LoVo (cell line): ENCODE results near the gene REST.
"Not testable (repeated sequence)": the region's sequence is repeated elsewhere in the genome, so short reads cannot be mapped to it uniquely, and the experiment has no call there.

ENCODE experiments used
- DNase-seq: peaks from one replicate; pipeline ENCODE4 v3.0.0-alpha.2; 2016; ENCODE audit warnings: low spot score

REST gene

GRCh38 chr4:56908206-56909085 lies 746 bp downstream of the REST start:
- DNase-seq, result peak; percentile 26

DNA sequence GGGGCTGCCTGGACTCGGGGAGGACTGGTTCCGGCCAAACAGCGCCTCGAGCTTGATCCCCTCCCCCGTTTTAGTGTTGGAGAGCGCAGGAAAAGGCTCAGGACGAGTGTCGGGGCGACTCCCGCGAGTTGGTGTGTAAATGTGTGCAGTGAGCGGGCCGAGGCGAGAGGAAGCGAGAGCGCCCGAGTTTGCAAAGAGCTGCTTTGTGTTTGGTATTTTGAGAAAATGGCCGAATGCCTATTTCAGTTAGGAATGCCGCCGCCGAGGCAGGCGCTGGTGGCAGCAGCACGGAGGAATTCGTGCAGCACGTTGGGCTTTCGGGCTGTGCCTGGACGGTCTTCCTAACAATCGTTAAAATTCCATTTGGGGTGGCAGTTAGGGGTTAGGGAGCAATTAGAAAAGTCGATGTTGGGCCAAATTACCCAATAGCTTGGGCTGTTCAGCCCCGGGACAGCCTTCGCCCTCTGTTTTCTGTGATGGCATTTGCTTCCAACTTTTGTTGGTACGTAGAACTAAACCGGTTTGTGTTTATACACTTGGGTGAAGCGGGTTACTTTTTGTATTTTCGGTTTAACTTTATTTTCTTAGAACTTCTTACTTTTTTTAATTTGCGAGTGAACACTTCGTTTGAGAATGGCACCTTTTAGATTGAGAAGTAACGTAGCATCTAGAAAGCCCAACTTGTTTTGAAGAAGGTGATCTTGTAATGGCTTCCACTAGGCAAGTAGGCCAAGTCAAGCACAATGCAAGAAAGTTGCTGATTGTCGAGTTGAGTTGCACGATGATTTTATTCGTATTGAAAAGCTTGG lies 1.6 kb downstream of the REST start:
- DNase-seq, result peak; percentile 48

DNA sequence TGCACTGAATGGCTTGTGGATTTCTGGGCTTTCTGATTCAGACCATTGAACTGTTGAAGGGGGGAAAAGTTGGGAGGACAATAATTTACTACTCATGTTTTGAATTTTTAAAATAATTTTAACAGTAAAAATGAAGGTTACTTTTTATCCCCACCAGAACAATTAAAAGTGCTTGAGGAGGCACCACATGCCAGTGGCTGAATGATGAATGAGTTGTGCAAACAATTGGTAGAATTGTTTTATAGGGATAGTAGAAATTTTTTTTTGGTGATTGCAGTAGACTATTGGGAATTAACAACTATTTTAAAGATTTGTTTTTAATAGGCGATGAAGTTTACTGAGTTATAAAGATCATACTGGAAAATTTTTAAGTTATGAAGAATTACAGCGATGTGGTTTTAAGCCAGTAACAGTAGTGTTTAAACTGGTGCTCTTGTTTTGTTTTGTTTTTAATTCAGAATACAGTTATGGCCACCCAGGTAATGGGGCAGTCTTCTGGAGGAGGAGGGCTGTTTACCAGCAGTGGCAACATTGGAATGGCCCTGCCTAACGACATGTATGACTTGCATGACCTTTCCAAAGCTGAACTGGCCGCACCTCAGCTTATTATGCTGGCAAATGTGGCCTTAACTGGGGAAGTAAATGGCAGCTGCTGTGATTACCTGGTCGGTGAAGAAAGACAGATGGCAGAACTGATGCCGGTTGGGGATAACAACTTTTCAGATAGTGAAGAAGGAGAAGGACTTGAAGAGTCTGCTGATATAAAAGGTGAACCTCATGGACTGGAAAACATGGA lies 2.7 kb downstream of the REST start:
- no peak for DNase-seq

DNA sequence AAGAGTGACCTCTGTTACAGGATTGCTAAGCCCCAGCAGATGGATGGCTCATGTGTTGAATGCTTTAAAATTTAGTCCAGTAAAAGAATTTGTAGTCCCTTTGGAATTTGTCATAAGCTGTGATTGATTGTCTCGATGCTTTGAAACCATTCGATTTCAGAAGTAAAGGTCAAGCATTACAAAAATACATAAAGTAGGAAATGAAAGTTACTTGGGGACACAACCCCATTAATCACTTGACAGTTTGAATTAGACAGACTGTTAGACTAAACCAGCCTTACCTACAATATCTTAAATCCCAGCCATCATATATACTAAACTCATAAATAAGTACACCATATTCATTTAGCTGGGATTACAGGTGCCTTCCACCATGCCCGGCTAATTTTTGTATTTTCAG lies 6.6 kb downstream of the REST start:
- no peak for DNase-seq

GRCh38 chr4:56914977-56915376 lies 7.3 kb downstream of the REST start:
- not testable (repeated sequence) for DNase-seq

DNA sequence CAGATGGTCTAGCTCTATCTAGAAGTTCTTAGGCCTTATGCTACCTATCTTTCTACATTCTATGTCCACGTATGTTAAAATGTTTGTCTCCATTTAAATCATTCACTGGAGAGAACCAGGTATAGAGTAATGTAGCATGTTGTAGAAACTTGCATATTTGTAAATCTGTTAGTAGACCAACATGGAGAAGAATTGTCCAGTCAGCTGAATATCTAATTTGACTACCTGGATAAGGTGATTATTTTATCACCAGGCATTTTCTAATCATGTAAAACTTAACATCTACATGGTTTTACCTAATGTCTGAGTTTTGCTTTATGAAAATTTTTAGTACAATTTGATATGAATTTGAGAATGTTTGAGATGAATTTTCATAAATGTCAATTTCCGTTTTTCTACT lies 19.5 kb downstream of the REST start:
- no peak for DNase-seq

GRCh38 chr4:56930638-56931037 lies 22.9 kb downstream of the REST start:
- DNase-seq, result no peak

- DNase-seq, result no peak
Observed at GRCh38 chr4:56931924-56932323, 24.2 kb downstream of the REST start.

GRCh38 chr4:56937262-56937661 lies 29.6 kb downstream of the REST start:
- DNase-seq, result peak; percentile 48

- not testable (repeated sequence) for DNase-seq
Observed at GRCh38 chr4:56939826-56940225, 32.1 kb downstream of the REST start.

DNA sequence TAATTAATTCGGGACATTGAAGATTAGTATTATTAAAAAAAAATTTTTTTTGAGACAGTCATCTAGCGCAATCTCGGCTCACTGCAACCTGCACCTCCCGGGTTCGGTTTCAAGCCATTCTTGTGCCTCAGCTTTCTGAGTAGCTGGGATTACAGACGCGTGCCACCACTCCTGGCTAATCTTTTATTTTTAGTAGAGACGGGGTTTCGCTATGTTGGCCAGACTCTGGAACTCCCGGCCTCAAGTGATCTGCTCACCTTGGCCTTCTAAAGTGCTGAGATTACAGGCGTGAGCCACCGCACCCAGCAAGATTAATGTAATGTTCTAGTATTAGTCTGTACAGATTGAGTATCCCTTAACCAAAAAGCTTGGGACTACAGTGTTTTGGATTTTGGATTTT lies 32.7 kb downstream of the REST start:
- no peak for DNase-seq

- DNase-seq, result no peak
Observed at GRCh38 chr4:56940971-56941370, 33.3 kb downstream of the REST start.

DNA sequence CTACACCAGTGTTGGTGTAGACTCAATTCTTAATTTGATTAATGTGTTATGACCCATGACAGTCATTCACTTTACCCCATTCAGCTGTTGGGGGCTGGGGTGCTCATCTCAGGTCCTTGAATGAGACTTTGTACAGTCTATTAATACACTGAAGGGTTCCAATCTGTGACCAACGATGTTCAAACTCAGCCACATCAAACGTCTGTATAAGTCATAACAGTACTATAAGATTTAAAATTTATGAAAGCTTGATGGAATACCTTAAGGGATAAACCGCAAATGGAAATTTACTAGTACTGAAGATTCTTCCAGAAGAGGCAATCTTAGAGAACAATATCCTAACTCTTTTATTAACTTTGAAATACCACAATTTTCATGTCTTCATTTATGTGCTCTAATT lies 33.7 kb downstream of the REST start:
- no peak for DNase-seq

DNA sequence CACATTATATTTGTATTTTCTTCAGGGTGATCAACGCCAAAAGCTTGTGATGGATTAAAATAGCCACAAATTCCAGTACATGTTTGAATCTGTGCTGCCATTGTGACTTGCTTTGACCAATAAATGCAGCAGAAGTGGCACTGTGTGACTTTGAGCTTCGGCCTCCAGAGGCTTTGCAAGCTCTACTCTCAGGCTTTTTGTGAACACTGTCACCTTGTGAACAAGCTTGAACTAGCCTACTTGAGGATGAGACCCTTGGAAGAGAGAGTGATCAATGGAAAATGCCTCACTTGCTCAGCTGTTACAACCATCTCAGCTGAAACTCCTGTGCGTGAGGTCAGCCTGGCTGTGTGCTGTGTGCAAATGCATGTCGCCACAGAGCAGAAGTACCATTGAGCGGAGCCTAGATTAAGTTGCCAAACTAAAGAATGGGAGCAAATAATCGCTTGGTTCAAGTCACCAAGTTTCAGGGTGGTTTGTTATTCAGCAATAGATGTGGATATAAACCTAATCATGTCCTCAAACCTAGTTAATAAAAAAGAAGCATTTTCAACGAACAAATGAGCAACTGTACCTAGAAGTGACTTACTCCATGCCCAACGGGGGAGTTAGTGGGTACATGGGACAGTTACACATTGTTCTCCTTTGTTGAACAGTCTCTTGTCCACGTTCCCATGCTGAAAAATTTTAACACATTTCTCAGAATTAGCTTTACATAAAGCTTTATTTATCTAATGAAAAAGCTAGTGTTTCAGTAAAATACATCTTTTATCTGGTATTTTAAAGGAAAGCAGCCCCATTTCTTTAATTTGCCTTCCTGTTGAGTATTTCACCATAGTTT lies 46.2 kb downstream of the REST start:
- DNase-seq, result no peak

GRCh38 chr4:56958111-56958517 lies 50.4 kb downstream of the REST start:
- DNase-seq, result no peak

GRCh38 chr4:56959100-56959499 lies 51.4 kb downstream of the REST start:
- DNase-seq, result no peak

DNA sequence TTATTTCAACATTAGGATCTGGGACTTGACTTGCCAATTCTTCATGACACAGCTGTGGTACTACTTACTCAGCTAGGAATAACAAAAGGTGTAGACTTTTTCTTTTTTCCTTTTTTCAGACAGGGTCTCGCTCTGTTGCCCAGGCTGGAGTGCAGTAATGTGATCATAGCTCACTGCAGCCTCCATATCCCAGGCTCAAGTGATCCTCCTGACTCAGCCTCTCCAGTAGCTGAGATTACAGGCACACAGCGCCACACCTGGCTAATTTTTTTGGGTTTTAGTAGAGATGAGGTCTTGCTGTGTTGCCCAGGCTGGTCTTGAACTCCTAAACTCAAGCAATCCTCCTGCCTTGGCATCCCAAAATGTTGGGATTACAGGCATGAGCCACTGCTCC lies 53.4 kb downstream of the REST start:
- DNase-seq, result no peak

DNA sequence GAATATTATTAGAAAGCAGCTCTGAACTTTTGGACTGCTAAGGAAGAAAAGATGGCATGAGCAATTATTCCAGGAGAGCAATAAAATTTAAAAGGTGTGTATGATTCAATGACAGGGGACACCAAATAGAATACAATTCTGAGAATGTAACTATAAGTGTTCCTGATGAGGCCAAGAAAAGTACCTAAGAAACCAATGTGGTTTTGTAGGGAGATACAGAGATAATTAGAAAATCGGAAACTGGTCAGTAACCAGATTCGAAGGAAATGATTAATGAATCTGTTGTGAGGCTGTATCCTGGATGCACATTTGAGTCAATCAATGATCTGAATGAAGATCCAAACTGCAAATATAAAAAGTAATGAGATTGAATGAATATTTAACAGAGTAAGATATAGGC lies 63.7 kb downstream of the REST start:
- no peak for DNase-seq

- no peak for DNase-seq
Observed at GRCh38 chr4:56972389-56972788, 64.7 kb downstream of the REST start.

- no peak for DNase-seq
Observed at GRCh38 chr4:56972809-56973208, 65.1 kb downstream of the REST start.

DNA sequence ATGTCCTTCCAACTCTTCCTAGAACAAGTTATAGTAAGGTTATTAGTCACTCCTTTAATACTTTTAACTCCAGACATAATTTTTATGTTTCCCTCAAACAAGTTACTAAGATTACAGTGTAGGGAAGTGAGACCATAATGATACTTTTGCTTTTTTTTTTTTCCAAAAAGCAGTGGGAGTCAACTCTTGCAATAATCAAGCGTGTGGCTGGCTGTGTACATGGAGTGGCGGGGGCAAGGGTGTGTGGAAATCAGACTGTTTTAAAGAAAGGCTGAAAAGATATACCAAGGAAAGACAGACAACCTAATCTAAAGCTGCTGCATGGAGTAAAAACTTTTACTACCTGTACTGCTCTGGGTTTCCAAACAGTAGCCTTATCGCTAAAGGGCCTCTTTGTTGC lies 65.6 kb downstream of the REST start:
- no peak for DNase-seq
